Bronchial epithelial cell (primary cell): ENCODE data around the gene UPK3B. TPM values are rescaled to one million over a fixed set of nuclear protein-coding genes. Genes with fewer than 3 reads are reported as not detected.
"Not testable (repeated sequence)": the region's sequence is repeated elsewhere in the genome, so short reads cannot be mapped to it uniquely, and the experiment has no call there.

Experiments
- DNase-seq: peaks from one replicate; pipeline ENCODE4 v3.0.0-alpha.2; 2010; ENCODE audit warnings: low read depth
- FAIRE-seq: peaks from 2 replicates; lab custom pipeline; 2011; peaks lifted over from hg19 to GRCh38; lab: Jason Lieb, UNC
- H3K27me3 ChIP-seq: 2 replicates; pipeline ENCODE4 v1.5.1; 2011; ENCODE audit warnings: low read length; ENCODE audit not compliant: control insufficient read depth, insufficient read depth
- H3K36me3 ChIP-seq: 2 replicates; pipeline ENCODE4 v1.5.1; 2011; ENCODE audit warnings: low read length; ENCODE audit not compliant: control insufficient read depth, insufficient read depth
- H3K4me3 ChIP-seq: 2 replicates; pipeline ENCODE4 v1.5.1; 2011; ENCODE audit warnings: mild to moderate bottlenecking, low read depth, low read length, control low read depth
- CTCF ChIP-seq: IDR thresholded peaks from 2 replicates; pipeline ENCODE4 v1.5.1; 2011; ENCODE audit warnings: mild to moderate bottlenecking, moderate library complexity, low read length, control low read depth, inconsistent platforms; ENCODE audit not compliant: insufficient read depth, severe bottlenecking
- total RNA-seq: library from RNA; depleted of rRNA; stranded (reverse); fragments of >200 nt; gene quantifications from 2 replicates; pipeline ENCODE4 v1.2.1, GENCODE V29; 2014

Gene UPK3B
- total RNA-seq, 1 donor from 2014 or later: 0.26 TPM

DNA sequence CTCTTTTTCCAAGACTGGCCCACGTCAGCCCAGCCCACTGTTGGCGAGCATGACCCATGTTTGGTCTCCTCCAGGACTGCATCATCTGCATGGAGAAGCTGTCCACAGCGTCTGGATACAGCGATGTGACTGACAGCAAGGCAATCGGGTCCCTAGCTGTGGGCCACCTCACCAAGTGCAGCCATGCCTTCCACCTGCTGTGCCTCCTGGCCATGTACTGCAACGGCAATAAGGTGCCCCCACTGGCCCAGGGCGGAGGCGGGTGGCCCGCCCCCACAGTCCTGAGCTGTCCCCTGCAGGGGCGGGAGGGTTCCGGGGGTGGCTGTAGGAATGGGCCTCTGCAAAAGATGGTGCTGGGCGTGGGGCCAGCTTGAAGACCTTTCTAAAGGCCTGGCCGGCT is 8.1 kb upstream of the UPK3B start:
- not testable (repeated sequence) for H3K4me3 ChIP-seq, H3K27me3 ChIP-seq, FAIRE-seq, DNase-seq
- peaks cover 14% of the 10 kb centered on the region for H3K36me3 ChIP-seq

DNA sequence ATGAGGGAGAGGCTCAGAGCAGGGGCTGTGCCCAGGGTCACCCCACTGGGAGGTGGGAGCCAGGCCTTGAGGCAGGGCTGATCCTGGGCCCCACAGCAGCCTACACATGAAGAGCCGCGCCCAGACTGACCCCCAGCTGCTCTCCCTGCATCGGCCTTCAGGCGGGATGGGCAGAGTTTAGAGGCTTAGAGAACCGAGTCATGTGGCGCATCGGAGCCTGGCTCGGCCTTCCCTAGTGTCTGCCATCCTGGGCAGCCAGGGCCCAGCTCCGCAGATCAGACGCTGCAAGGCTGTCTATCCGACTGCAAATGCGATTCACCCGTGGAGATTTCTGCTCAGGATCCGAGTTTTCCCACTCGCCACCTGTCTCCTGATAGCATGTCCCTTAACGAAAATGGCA is 7.5 kb upstream of the UPK3B start:
- H3K36me3 ChIP-seq: peaks cover 14% of the 10 kb centered on the region
- peak; percentile 62 for FAIRE-seq
- not testable (repeated sequence) for DNase-seq, H3K27me3 ChIP-seq, H3K4me3 ChIP-seq

DNA sequence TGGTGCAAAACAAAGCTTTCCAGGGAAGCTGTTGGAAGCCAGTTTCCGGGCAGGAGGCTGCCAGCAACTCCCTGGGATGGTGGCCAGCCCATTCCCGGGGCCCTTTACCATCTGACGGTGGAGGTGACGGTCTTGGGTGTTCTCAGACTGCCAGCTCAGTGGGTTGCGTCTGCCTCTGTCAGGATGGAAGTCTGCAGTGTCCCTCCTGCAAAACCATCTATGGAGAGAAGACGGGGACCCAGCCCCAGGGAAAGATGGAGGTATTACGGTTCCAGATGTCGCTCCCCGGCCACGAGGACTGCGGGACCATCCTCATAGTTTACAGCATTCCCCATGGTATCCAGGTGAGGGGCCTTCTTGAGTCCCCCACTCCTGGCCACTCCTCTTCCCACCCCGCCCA is 7.1 kb upstream of the UPK3B start:
- not testable (repeated sequence) for H3K4me3 ChIP-seq, H3K27me3 ChIP-seq, DNase-seq, FAIRE-seq
- peaks cover 14% of the 10 kb centered on the region for H3K36me3 ChIP-seq

- not testable (repeated sequence) for H3K27me3 ChIP-seq, DNase-seq, H3K4me3 ChIP-seq, FAIRE-seq
- H3K36me3 ChIP-seq: peaks cover 14% of the 10 kb centered on the region
These were observed 5.8 kb upstream of the UPK3B start for GRCh38 chr7:76504351-76505167.

GRCh38 chr7:76505168-76506080 is 4.9 kb upstream of the UPK3B start:
- TF ChIP-seq CTCF: no peak
- Histone ChIP-seq H3K27me3 (no peaks in the 10 kb centered on the region), H3K4me3 (no peak overlapping the region), H3K36me3 (peaks cover 14% of the 10 kb centered on the region)
- FAIRE-seq (peak; percentile 28), DNase-seq (no peak)

DNA sequence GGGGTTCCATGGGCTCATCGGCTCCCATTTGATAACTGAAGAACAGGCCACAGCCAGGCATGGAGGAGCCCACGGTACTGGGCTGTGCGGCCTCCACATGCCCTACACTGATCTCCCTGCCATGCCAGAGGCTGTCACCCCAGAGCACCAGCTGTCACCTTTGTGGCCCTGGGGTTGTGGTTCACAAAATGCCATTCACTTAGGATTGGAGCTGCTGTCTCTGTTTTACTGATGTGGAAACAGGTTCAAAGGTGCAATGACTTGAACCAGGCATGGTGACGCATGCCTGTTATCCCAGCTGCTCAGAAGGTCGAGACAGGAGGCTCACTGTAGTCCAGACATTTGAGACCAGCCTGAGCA is 4.3 kb upstream of the UPK3B start:
- H3K27me3 ChIP-seq: no peaks in the 10 kb centered on the region
- H3K4me3 ChIP-seq: no peak overlapping the region
- FAIRE-seq: no peak
- peaks cover 14% of the 10 kb centered on the region for H3K36me3 ChIP-seq
- no peak for DNase-seq
- TF ChIP-seq CTCF: no peak

- not testable (repeated sequence) for FAIRE-seq, H3K4me3 ChIP-seq, DNase-seq, H3K27me3 ChIP-seq
- H3K36me3 ChIP-seq: peaks cover 14% of the 10 kb centered on the region
These were observed 3.7 kb upstream of the UPK3B start for GRCh38 chr7:76506643-76507042.

DNA sequence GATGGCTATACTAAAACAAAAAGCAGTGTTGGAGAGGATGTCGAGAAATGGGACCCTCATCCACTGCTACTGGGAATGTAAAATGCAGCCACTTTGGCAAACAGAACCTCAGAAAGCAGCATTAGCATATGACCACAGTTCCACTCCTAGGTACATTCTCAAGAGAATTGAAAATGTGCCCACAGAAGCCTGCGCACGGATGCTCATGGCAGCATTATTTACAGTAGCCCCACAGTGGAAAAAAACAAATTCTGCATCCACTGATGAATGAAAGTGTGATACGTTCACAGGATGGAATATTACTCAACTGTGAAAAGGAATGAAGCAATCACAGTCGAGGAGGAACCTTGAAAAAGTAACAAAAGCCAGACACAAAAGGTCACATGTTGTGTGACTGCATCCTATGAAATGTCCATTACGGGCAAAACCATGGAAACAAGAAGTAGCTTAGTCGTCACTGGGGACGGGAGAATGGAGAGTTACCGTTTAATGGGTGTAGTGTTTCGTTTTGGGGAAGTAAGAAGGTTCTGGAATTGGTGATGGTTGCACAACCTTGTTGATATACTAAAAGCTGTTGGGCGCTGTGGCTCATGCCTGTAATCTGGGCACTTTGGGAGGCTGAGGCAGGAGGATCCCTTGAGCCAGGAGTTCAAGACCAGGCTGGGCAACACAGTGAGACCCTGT is 2.5 kb upstream of the UPK3B start:
- Histone ChIP-seq H3K27me3 (no peaks in the 10 kb centered on the region), H3K36me3 (peaks cover 13% of the 10 kb centered on the region), H3K4me3 (no peak overlapping the region)
- no peak for TF ChIP-seq CTCF
- FAIRE-seq (peak; percentile 28), DNase-seq (peak; percentile 8)

DNA sequence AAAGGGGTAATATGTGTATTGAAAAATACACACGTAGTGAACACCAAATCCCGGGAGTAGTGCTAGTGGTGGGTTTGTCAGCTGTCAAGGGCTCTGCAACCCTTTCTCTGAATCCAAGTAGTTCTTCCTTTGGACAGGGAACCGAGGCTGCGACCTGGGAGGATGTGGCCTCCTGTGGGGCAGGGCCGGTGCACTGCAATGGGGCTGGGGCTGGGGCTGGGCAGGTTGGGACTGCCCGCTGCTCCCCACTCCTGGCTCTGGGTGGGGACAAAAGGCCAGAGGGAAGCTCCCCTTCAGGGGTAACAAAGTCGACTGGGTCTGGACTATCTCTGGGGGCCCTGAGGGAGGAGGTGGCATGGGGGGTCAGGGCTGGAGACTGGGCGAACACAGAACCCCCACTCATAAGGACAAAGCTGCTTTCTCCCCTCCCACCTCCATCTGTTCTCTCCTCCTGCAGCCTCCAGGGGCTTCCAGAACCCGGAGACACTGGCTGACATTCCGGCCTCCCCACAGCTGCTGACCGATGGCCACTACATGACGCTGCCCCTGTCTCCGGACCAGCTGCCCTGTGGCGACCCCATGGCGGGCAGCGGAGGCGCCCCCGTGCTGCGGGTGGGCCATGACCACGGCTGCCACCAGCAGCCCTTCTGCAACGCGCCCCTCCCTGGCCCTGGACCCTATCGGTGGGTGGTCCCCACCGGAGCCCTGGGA is 1.0 kb downstream of the UPK3B start:
- not testable (repeated sequence) for DNase-seq, H3K36me3 ChIP-seq, H3K27me3 ChIP-seq, H3K4me3 ChIP-seq, FAIRE-seq
